Neural progenitor cell (in vitro differentiated cells): Measurements from ENCODE around the gene AZGP1. TPM values are rescaled to one million over a fixed set of nuclear protein-coding genes. Genes with fewer than 3 reads are reported as not detected.

Source experiments
- DNase-seq: peaks from one replicate; pipeline ENCODE4 v3.0.0-alpha.2; 2016; ENCODE audit warnings: low spot score
- H2AFZ ChIP-seq: fragments of 200-600 bp; sonication (generic); replicated peaks from 2 replicates; pipeline ENCODE4 v1.6.1; 2016; ENCODE audit warnings: antibody characterized with exemption
- H3F3A ChIP-seq: fragments of 200-600 bp; sonication (generic); 2 replicates; pipeline ENCODE4 v1.6.1; 2016; ENCODE audit warnings: antibody characterized with exemption, low read depth
- H3K27ac ChIP-seq: fragments of 200-600 bp; sonication (generic); 2 replicates; pipeline ENCODE4 v1.5.1; 2016; ENCODE audit warnings: mild to moderate bottlenecking
- H3K27me3 ChIP-seq: fragments of 200-600 bp; sonication (generic); 2 replicates; pipeline ENCODE4 v1.6.1; 2016; ENCODE audit warnings: mild to moderate bottlenecking, moderate library complexity
- H3K36me3 ChIP-seq: fragments of 200-600 bp; sonication (generic); 2 replicates; pipeline ENCODE4 v1.5.1; 2016
- H3K4me1 ChIP-seq: fragments of 200-600 bp; sonication (generic); 2 replicates; pipeline ENCODE4 v1.6.1; 2016; ENCODE audit warnings: mixed run types
- H3K4me2 ChIP-seq: fragments of 200-600 bp; sonication (generic); 2 replicates; pipeline ENCODE4 v1.6.1; 2016
- H3K4me3 ChIP-seq: fragments of 200-600 bp; sonication (generic); 2 replicates; pipeline ENCODE4 v1.5.1; 2016
- H3K79me2 ChIP-seq: fragments of 200-600 bp; sonication (generic); 2 replicates; pipeline ENCODE4 v1.6.1; 2016; ENCODE audit warnings: low read depth
- H3K9ac ChIP-seq: fragments of 200-600 bp; sonication (generic); 2 replicates; pipeline ENCODE4 v1.6.1; 2016
- H3K9me3 ChIP-seq: fragments of 200-600 bp; sonication (generic); 2 replicates; pipeline ENCODE4 v1.5.1; 2016; ENCODE audit warnings: low read depth
- H4K20me1 ChIP-seq: fragments of 200-600 bp; sonication (generic); 2 replicates; pipeline ENCODE4 v1.6.1; 2016; ENCODE audit warnings: low read depth
- H3K27ac Mint-ChIP-seq: 3 replicates; pipeline ENCODE4 v1.8.0; 2021; ENCODE audit warnings: mixed read lengths
- H3K27me3 Mint-ChIP-seq: 2 replicates; pipeline ENCODE4 v1.8.0; 2022; ENCODE audit warnings: low read depth, mild to moderate bottlenecking, inconsistent platforms, moderate library complexity, mixed read lengths; ENCODE audit not compliant: insufficient read depth
- H3K36me3 Mint-ChIP-seq: 3 replicates; pipeline ENCODE4 v1.8.0; 2021; ENCODE audit warnings: mixed read lengths
- H3K4me1 Mint-ChIP-seq: 3 replicates; pipeline ENCODE4 v1.8.0; 2021; ENCODE audit warnings: mixed read lengths
- H3K4me3 Mint-ChIP-seq: 3 replicates; pipeline ENCODE4 v1.8.0; 2021; ENCODE audit warnings: mild to moderate bottlenecking, moderate library complexity, mixed read lengths
- H3K9me3 Mint-ChIP-seq: 3 replicates; pipeline ENCODE4 v1.8.0; 2020; ENCODE audit warnings: mixed read lengths
- CTCF ChIP-seq: fragments of 200-600 bp; sonication (generic); IDR thresholded peaks from 2 replicates; pipeline ENCODE4 v1.5.1; 2017; ENCODE audit warnings: antibody characterized with exemption, mild to moderate bottlenecking
- EZH2 ChIP-seq: fragments of 200-600 bp; sonication (generic); IDR thresholded peaks from 2 replicates; pipeline ENCODE4 v1.6.1; 2017; ENCODE audit warnings: antibody characterized with exemption, mild to moderate bottlenecking, moderate library complexity
- EZH2phosphoT487 ChIP-seq: fragments of 200-600 bp; sonication (generic); IDR thresholded peaks from 2 replicates; pipeline ENCODE4 v1.6.1; 2017; ENCODE audit warnings: antibody characterized with exemption
- total RNA-seq: library from RNA; depleted of rRNA; stranded (reverse); fragments of >200 nt; gene quantifications from 2 replicates; pipeline ENCODE4 v1.2.3, GENCODE V29; 2015; ENCODE audit warnings: low replicate concordance

The AZGP1 gene
- total RNA-seq, 1 donor from 2014 or later = not detected

- Histone ChIP-seq H3K27me3 (no peaks in the 10 kb centered on the region), H3K27ac (no peak overlapping the region), H3F3A (no peaks in the 10 kb centered on the region), H2AFZ (peak overlapping the region; percentile 72), H3K4me2 (peak overlapping the region; percentile 47), H3K9me3 (no peaks in the 10 kb centered on the region), H3K4me1 (no peaks in the 10 kb centered on the region), H3K4me3 (peak overlapping the region; percentile 41), H3K9ac (peak overlapping the region; percentile 59), H3K36me3 (no peaks in the 10 kb centered on the region), H3K79me2 (no peaks in the 10 kb centered on the region), H4K20me1 (no peaks in the 10 kb centered on the region)
- peak; percentile 40 for DNase-seq
- H3K27ac Mint-ChIP-seq = no peak overlapping the region
- H3K27me3 Mint-ChIP-seq = peaks cover 5% of the 10 kb centered on the region
- H3K36me3 Mint-ChIP-seq = no peaks in the 10 kb centered on the region
- H3K4me1 Mint-ChIP-seq = no peaks in the 10 kb centered on the region
- no peak for TF ChIP-seq CTCF
- TF ChIP-seq EZH2phosphoT487 = no peak
- TF ChIP-seq EZH2 = no peak
- H3K4me3 Mint-ChIP-seq = peak overlapping the region; percentile 10
- H3K9me3 Mint-ChIP-seq = no peaks in the 10 kb centered on the region
These were observed 21.8 kb upstream of the AZGP1 start for GRCh38 chr7:99997545-99998137.

GRCh38 chr7:99996755-99997544 lies 21.1 kb upstream of the AZGP1 start:
- Mint-ChIP-seq H3K36me3 (no peaks in the 10 kb centered on the region), H3K4me1 (no peaks in the 10 kb centered on the region), H3K4me3 (peak overlapping the region; percentile 10), H3K9me3 (no peaks in the 10 kb centered on the region), H3K27ac (no peak overlapping the region), H3K27me3 (peaks cover 5% of the 10 kb centered on the region)
- TF ChIP-seq EZH2 = no peak
- TF ChIP-seq CTCF = no peak
- TF ChIP-seq EZH2phosphoT487 = no peak
- DNase-seq = no peak
- Histone ChIP-seq H3K4me3 (no peak overlapping the region), H3K4me1 (no peaks in the 10 kb centered on the region), H3K27ac (no peak overlapping the region), H3F3A (no peaks in the 10 kb centered on the region), H3K27me3 (no peaks in the 10 kb centered on the region), H4K20me1 (no peaks in the 10 kb centered on the region), H3K9me3 (no peaks in the 10 kb centered on the region), H3K36me3 (no peaks in the 10 kb centered on the region), H3K9ac (no peak overlapping the region), H3K4me2 (no peak overlapping the region), H2AFZ (peak overlapping the region; percentile 19), H3K79me2 (no peaks in the 10 kb centered on the region)

GRCh38 chr7:99994819-99995218 lies 19.0 kb upstream of the AZGP1 start:
- Mint-ChIP-seq H3K36me3 (no peaks in the 10 kb centered on the region), H3K27me3 (peaks cover 7% of the 10 kb centered on the region), H3K9me3 (no peaks in the 10 kb centered on the region), H3K4me3 (no peak overlapping the region), H3K27ac (no peak overlapping the region), H3K4me1 (peaks cover 7% of the 10 kb centered on the region)
- no peak overlapping the region for H3K27ac ChIP-seq
- H3F3A ChIP-seq = no peaks in the 10 kb centered on the region
- no peak overlapping the region for H3K4me3 ChIP-seq
- DNase-seq = no peak
- peaks cover 5% of the 10 kb centered on the region for H3K27me3 ChIP-seq
- H3K4me2 ChIP-seq = no peak overlapping the region
- peak overlapping the region; percentile 60 for H2AFZ ChIP-seq
- no peak for TF ChIP-seq EZH2
- no peak for TF ChIP-seq CTCF
- TF ChIP-seq EZH2phosphoT487 = no peak
- H3K9ac ChIP-seq = no peak overlapping the region
- no peaks in the 10 kb centered on the region for H3K9me3 ChIP-seq
- no peaks in the 10 kb centered on the region for H3K79me2 ChIP-seq
- no peaks in the 10 kb centered on the region for H3K36me3 ChIP-seq
- H3K4me1 ChIP-seq = no peaks in the 10 kb centered on the region
- H4K20me1 ChIP-seq = no peaks in the 10 kb centered on the region
